ENCODE data around the gene ZNFX1. TPM values are rescaled to one million over a fixed set of nuclear protein-coding genes. Genes with fewer than 3 reads are reported as not detected.
A peak's percentile ranks its signal among the peaks of the same experiment; 100 is the strongest.

The ZNFX1 gene
- total RNA-seq, 1 experiment from 2014 or later: 11.0 TPM

DNA sequence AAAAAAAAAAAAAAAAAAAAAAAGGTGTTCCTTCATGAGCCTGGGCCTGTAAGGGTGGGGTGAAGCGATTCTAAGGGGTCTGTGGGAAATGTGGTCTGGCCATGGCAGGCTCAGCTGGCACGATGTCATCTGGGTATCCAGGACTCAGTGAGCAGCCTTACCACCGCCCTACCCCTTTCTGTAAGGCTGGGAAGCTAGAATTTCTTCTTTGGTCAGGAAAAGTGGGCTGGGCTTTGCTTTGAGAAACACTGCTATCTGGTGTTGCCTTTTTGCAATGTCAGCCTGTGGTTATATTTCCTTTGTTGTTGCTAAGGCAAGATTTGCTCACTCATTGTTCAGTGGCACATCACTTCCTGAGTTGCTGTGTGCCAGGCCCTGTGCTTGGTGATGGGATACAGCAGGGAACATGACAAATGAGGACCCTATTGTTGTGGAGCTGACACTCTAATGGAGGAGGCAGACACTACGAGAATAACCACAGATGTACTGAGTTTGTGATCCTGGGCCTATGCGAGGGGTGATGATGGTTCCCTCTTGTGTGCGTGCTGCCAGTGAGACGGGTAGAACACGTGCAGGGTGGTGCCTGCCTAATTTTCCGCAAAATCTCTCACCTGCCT is 45.9 kb upstream of the ZNFX1 start (continued):
- TF ChIP-seq, protein P1, sequence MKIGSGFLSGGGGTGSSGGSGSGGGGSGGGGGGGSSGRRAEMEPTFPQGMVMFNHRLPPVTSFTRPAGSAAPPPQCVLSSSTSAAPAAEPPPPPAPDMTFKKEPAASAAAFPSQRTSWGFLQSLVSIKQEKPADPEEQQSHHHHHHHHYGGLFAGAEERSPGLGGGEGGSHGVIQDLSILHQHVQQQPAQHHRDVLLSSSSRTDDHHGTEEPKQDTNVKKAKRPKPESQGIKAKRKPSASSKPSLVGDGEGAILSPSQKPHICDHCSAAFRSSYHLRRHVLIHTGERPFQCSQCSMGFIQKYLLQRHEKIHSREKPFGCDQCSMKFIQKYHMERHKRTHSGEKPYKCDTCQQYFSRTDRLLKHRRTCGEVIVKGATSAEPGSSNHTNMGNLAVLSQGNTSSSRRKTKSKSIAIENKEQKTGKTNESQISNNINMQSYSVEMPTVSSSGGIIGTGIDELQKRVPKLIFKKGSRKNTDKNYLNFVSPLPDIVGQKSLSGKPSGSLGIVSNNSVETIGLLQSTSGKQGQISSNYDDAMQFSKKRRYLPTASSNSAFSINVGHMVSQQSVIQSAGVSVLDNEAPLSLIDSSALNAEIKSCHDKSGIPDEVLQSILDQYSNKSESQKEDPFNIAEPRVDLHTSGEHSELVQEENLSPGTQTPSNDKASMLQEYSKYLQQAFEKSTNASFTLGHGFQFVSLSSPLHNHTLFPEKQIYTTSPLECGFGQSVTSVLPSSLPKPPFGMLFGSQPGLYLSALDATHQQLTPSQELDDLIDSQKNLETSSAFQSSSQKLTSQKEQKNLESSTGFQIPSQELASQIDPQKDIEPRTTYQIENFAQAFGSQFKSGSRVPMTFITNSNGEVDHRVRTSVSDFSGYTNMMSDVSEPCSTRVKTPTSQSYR (CRISPR knock-in tag; IDR thresholded peaks at IDR 0.05): no peak
- no peak for TF ChIP-seq NR1H2 (CRISPR knock-in tag; IDR thresholded peaks at IDR 0.05)
- TF ChIP-seq ZNF396 (CRISPR knock-in tag; IDR thresholded peaks at IDR 0.05; ENCODE audit: borderline replicate concordance): no peak
- TF ChIP-seq, protein P2, sequence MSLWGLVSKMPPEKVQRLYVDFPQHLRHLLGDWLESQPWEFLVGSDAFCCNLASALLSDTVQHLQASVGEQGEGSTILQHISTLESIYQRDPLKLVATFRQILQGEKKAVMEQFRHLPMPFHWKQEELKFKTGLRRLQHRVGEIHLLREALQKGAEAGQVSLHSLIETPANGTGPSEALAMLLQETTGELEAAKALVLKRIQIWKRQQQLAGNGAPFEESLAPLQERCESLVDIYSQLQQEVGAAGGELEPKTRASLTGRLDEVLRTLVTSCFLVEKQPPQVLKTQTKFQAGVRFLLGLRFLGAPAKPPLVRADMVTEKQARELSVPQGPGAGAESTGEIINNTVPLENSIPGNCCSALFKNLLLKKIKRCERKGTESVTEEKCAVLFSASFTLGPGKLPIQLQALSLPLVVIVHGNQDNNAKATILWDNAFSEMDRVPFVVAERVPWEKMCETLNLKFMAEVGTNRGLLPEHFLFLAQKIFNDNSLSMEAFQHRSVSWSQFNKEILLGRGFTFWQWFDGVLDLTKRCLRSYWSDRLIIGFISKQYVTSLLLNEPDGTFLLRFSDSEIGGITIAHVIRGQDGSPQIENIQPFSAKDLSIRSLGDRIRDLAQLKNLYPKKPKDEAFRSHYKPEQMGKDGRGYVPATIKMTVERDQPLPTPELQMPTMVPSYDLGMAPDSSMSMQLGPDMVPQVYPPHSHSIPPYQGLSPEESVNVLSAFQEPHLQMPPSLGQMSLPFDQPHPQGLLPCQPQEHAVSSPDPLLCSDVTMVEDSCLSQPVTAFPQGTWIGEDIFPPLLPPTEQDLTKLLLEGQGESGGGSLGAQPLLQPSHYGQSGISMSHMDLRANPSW (CRISPR knock-in tag; conservative IDR thresholded peaks at IDR 0.05; ENCODE audit: low read depth): no peak
- TF ChIP-seq GABPB1 (CRISPR knock-in tag; IDR thresholded peaks at IDR 0.05): no peak
- TF ChIP-seq ETV6 (CRISPR knock-in tag; IDR thresholded peaks at IDR 0.05): no peak
- no peak for TF ChIP-seq NFE2L1 (CRISPR knock-in tag; IDR thresholded peaks at IDR 0.05)
- TF ChIP-seq ATF1 (CRISPR knock-in tag; IDR thresholded peaks at IDR 0.05): no peak
- no peak for TF ChIP-seq CREM (CRISPR knock-in tag; IDR thresholded peaks at IDR 0.05)
- TF ChIP-seq, protein P3, sequence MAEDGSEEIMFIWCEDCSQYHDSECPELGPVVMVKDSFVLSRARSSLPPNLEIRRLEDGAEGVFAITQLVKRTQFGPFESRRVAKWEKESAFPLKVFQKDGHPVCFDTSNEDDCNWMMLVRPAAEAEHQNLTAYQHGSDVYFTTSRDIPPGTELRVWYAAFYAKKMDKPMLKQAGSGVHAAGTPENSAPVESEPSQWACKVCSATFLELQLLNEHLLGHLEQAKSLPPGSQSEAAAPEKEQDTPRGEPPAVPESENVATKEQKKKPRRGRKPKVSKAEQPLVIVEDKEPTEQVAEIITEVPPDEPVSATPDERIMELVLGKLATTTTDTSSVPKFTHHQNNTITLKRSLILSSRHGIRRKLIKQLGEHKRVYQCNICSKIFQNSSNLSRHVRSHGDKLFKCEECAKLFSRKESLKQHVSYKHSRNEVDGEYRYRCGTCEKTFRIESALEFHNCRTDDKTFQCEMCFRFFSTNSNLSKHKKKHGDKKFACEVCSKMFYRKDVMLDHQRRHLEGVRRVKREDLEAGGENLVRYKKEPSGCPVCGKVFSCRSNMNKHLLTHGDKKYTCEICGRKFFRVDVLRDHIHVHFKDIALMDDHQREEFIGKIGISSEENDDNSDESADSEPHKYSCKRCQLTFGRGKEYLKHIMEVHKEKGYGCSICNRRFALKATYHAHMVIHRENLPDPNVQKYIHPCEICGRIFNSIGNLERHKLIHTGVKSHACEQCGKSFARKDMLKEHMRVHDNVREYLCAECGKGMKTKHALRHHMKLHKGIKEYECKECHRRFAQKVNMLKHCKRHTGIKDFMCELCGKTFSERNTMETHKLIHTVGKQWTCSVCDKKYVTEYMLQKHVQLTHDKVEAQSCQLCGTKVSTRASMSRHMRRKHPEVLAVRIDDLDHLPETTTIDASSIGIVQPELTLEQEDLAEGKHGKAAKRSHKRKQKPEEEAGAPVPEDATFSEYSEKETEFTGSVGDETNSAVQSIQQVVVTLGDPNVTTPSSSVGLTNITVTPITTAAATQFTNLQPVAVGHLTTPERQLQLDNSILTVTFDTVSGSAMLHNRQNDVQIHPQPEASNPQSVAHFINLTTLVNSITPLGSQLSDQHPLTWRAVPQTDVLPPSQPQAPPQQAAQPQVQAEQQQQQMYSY (CRISPR knock-in tag; IDR thresholded peaks at IDR 0.05): no peak
- TF ChIP-seq ZNF232 (CRISPR knock-in tag; IDR thresholded peaks at IDR 0.05): no peak
- TF ChIP-seq, protein P4, sequence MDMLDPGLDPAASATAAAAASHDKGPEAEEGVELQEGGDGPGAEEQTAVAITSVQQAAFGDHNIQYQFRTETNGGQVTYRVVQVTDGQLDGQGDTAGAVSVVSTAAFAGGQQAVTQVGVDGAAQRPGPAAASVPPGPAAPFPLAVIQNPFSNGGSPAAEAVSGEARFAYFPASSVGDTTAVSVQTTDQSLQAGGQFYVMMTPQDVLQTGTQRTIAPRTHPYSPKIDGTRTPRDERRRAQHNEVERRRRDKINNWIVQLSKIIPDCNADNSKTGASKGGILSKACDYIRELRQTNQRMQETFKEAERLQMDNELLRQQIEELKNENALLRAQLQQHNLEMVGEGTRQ (CRISPR knock-in tag; IDR thresholded peaks at IDR 0.05): no peak
- TF ChIP-seq FOXK1 (CRISPR knock-in tag; IDR thresholded peaks at IDR 0.05): no peak

DNA sequence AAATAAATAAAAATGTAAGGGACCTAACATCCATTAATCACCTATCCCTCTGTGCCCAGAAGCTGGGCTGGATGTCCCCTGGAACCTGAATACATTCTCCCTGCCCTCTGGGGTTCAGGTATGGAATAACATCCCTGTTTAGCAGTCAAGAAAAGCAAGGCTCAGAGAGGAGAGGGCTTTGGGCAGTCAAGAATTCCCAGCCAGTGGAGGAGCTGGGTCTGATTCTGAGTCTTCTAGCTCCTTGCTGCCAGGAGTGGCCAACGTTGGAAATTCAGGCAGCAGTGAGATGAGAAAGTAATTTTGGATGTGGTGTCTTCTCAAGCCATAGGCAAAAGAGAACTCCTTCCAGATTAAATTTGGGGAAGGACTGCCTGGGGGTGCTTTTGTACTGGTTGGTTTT is 42.6 kb upstream of the ZNFX1 start:
- no peaks in the 10 kb centered on the region; the same call in 1 of the 2 replicates for H3K9me3 Mint-ChIP-seq
- TF ChIP-seq MYBL2 (CRISPR knock-in tag; IDR thresholded peaks at IDR 0.05) (no peak), ZNF219 (CRISPR knock-in tag; IDR thresholded peaks at IDR 0.05; ENCODE audit: borderline replicate concordance) (no peak), GRHL2 (CRISPR knock-in tag; IDR thresholded peaks at IDR 0.05; ENCODE audit: insufficient replicate concordance, severe bottlenecking) (no peak), ZNF671 (CRISPR knock-in tag; IDR thresholded peaks at IDR 0.05) (no peak)
- TF ChIP-seq, protein P5, sequence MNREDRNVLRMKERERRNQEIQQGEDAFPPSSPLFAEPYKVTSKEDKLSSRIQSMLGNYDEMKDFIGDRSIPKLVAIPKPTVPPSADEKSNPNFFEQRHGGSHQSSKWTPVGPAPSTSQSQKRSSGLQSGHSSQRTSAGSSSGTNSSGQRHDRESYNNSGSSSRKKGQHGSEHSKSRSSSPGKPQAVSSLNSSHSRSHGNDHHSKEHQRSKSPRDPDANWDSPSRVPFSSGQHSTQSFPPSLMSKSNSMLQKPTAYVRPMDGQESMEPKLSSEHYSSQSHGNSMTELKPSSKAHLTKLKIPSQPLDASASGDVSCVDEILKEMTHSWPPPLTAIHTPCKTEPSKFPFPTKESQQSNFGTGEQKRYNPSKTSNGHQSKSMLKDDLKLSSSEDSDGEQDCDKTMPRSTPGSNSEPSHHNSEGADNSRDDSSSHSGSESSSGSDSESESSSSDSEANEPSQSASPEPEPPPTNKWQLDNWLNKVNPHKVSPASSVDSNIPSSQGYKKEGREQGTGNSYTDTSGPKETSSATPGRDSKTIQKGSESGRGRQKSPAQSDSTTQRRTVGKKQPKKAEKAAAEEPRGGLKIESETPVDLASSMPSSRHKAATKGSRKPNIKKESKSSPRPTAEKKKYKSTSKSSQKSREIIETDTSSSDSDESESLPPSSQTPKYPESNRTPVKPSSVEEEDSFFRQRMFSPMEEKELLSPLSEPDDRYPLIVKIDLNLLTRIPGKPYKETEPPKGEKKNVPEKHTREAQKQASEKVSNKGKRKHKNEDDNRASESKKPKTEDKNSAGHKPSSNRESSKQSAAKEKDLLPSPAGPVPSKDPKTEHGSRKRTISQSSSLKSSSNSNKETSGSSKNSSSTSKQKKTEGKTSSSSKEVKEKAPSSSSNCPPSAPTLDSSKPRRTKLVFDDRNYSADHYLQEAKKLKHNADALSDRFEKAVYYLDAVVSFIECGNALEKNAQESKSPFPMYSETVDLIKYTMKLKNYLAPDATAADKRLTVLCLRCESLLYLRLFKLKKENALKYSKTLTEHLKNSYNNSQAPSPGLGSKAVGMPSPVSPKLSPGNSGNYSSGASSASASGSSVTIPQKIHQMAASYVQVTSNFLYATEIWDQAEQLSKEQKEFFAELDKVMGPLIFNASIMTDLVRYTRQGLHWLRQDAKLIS (CRISPR knock-in tag; IDR thresholded peaks at IDR 0.05; ENCODE audit: borderline replicate concordance): no peak
- TF ChIP-seq, protein P6, sequence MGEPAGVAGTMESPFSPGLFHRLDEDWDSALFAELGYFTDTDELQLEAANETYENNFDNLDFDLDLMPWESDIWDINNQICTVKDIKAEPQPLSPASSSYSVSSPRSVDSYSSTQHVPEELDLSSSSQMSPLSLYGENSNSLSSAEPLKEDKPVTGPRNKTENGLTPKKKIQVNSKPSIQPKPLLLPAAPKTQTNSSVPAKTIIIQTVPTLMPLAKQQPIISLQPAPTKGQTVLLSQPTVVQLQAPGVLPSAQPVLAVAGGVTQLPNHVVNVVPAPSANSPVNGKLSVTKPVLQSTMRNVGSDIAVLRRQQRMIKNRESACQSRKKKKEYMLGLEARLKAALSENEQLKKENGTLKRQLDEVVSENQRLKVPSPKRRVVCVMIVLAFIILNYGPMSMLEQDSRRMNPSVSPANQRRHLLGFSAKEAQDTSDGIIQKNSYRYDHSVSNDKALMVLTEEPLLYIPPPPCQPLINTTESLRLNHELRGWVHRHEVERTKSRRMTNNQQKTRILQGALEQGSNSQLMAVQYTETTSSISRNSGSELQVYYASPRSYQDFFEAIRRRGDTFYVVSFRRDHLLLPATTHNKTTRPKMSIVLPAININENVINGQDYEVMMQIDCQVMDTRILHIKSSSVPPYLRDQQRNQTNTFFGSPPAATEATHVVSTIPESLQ (CRISPR knock-in tag; IDR thresholded peaks at IDR 0.05): no peak
- peak; percentile 90 for ATAC-seq
- ChIA-PET POLR2A (interaction anchor here (1.0 to 1.5 kb wide), 3 partner anchors 23 to 31 kb away, joined by 5 to 6 read pairs (median 6); no protein-coding TSS in a partner anchor), CTCF (interaction anchor here (0.6 to 3.9 kb wide), 61 partner anchors 8 to 290 kb away, joined by 3 to 47 read pairs (median 5); partner anchors contain the start of genes DDX27, KCNB1 and ZNFX1)
- DNase-seq (ENCODE audit: low spot score): peak; percentile 57
- H3K27ac Mint-ChIP-seq: no peak overlapping the region
- H3K36me3 Mint-ChIP-seq: no peaks in the 10 kb centered on the region
- H3K27me3 Mint-ChIP-seq (ENCODE audit: low read depth): peaks cover 54% of the 10 kb centered on the region
- no peak overlapping the region for H3K4me3 Mint-ChIP-seq
- H3K4me1 Mint-ChIP-seq: peaks cover 25% of the 10 kb centered on the region

Data from WTC11 (cell line).